ENCODE results near the gene TMPRSS4.

- TF ChIP-seq POLR2A (IDR thresholded peaks at IDR 0.05): no peak
- TF ChIP-seq, protein P1, sequence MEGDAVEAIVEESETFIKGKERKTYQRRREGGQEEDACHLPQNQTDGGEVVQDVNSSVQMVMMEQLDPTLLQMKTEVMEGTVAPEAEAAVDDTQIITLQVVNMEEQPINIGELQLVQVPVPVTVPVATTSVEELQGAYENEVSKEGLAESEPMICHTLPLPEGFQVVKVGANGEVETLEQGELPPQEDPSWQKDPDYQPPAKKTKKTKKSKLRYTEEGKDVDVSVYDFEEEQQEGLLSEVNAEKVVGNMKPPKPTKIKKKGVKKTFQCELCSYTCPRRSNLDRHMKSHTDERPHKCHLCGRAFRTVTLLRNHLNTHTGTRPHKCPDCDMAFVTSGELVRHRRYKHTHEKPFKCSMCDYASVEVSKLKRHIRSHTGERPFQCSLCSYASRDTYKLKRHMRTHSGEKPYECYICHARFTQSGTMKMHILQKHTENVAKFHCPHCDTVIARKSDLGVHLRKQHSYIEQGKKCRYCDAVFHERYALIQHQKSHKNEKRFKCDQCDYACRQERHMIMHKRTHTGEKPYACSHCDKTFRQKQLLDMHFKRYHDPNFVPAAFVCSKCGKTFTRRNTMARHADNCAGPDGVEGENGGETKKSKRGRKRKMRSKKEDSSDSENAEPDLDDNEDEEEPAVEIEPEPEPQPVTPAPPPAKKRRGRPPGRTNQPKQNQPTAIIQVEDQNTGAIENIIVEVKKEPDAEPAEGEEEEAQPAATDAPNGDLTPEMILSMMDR (IDR thresholded peaks at IDR 0.05): no peak
Measured at GRCh38 chr11:118055966-118056365, 20.9 kb upstream of the TMPRSS4 start.

All from body of pancreas (tissue), 4 donors.